Loucy (cell line): Measurements from ENCODE around the gene PXT1.
"Not testable (repeated sequence)": the region's sequence is repeated elsewhere in the genome, so short reads cannot be mapped to it uniquely, and the experiment has no call there.

ENCODE experiments used
- H2AFZ ChIP-seq: fragments of 200-600 bp; sonication (generic); 2 replicates; pipeline ENCODE4 v1.6.0; 2016; ENCODE audit warnings: antibody characterized with exemption, mild to moderate bottlenecking, low read length, moderate library complexity
- H3F3A ChIP-seq: fragments of 200-600 bp; 2 replicates; pipeline ENCODE4 v1.6.0; 2016; ENCODE audit warnings: antibody characterized with exemption, low read depth, mild to moderate bottlenecking
- H3K27me3 ChIP-seq: fragments of 200-600 bp; sonication (generic); 2 replicates; pipeline ENCODE4 v1.6.1; 2014; ENCODE audit warnings: low read length, mild to moderate bottlenecking; ENCODE audit not compliant: insufficient read depth, poor library complexity, severe bottlenecking
- H3K36me3 ChIP-seq: fragments of 200-600 bp; sonication (generic); 2 replicates; pipeline ENCODE4 v1.6.1; 2016; ENCODE audit warnings: low read length; ENCODE audit not compliant: insufficient read depth
- H3K4me1 ChIP-seq: fragments of 200-600 bp; sonication (generic); 2 replicates; pipeline ENCODE4 v1.5.1; 2014; ENCODE audit warnings: low read length, mild to moderate bottlenecking; ENCODE audit not compliant: insufficient read depth, poor library complexity, severe bottlenecking
- H3K4me2 ChIP-seq: fragments of 200-600 bp; sonication (generic); 2 replicates; pipeline ENCODE4 v1.6.0; 2014; ENCODE audit warnings: antibody characterized with exemption, low read length, low read depth, mild to moderate bottlenecking; ENCODE audit not compliant: poor library complexity, severe bottlenecking
- H3K4me3 ChIP-seq: fragments of 200-600 bp; sonication (generic); 2 replicates; pipeline ENCODE4 v1.5.1; 2014; ENCODE audit warnings: low read length, mild to moderate bottlenecking, mixed read lengths; ENCODE audit not compliant: poor library complexity, severe bottlenecking
- H3K79me2 ChIP-seq: fragments of 200-600 bp; sonication (generic); 2 replicates; pipeline ENCODE4 v1.6.1; 2014; ENCODE audit warnings: low read length; ENCODE audit not compliant: insufficient read depth
- H3K9ac ChIP-seq: fragments of 200-600 bp; sonication (generic); 2 replicates; pipeline ENCODE4 v1.6.0; 2014; ENCODE audit warnings: mild to moderate bottlenecking, low read depth, low read length, moderate library complexity; ENCODE audit not compliant: poor library complexity, severe bottlenecking
- H3K9me2 ChIP-seq: fragments of 200-600 bp; sonication (generic); replicated peaks from 2 replicates; pipeline ENCODE4 v1.6.1; 2016; ENCODE audit warnings: low read depth, low read length, mixed read lengths
- H3K9me3 ChIP-seq: fragments of 200-600 bp; sonication (generic); 2 replicates; pipeline ENCODE4 v1.6.1; 2014; ENCODE audit warnings: mild to moderate bottlenecking, antibody characterized with exemption, low read length, low read depth; ENCODE audit not compliant: insufficient read depth
- H4K20me1 ChIP-seq: fragments of 200-600 bp; sonication (generic); 2 replicates; pipeline ENCODE4 v1.6.0; 2014; ENCODE audit warnings: antibody characterized with exemption, low read length, mild to moderate bottlenecking; ENCODE audit not compliant: insufficient read depth, poor library complexity, severe bottlenecking
- EZH2phosphoT487 ChIP-seq: fragments of 200-600 bp; IDR thresholded peaks from 2 replicates; pipeline ENCODE4 v1.6.1; 2018; ENCODE audit warnings: antibody characterized with exemption, mild to moderate bottlenecking, moderate library complexity, borderline replicate concordance
- TF ChIP-seq, protein P1 (sequence below): fragments of 200-600 bp; sonication (generic); conservative IDR thresholded peaks from 2 replicates; pipeline ENCODE4 v1.5.1; 2014; ENCODE audit warnings: mild to moderate bottlenecking, antibody characterized with exemption, low read length

PXT1 gene

DNA sequence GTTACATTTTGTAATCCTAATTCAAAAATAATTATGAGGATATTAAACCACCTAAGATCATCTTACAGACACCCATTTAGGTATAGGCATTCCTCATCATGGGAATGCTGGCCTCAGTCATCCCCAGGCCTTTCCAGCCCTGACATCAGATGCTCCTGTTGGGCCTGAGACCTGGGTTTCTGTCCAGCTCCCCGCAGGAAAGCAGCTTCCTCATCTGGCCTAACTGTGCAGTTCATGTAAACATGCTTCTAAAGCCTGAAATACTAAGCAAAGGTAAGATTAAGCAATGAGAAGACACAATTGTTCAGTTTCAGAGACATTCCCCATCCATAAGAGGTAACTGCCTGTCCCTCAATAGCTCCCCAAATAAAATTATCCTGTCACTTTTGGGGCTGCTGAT is 74.2 kb downstream of the PXT1 start:
- Histone ChIP-seq H3K4me3 (no peak overlapping the region), H3F3A (no peaks in the 10 kb centered on the region), H3K4me2 (no peak overlapping the region), H3K79me2 (no peaks in the 10 kb centered on the region), H3K9me2 (no peaks in the 10 kb centered on the region), H3K36me3 (no peaks in the 10 kb centered on the region), H3K4me1 (no peaks in the 10 kb centered on the region), H4K20me1 (no peaks in the 10 kb centered on the region), H2AFZ (no peak overlapping the region), H3K9me3 (no peaks in the 10 kb centered on the region), H3K27me3 (no peaks in the 10 kb centered on the region), H3K9ac (no peak overlapping the region)
- TF ChIP-seq, protein P1, sequence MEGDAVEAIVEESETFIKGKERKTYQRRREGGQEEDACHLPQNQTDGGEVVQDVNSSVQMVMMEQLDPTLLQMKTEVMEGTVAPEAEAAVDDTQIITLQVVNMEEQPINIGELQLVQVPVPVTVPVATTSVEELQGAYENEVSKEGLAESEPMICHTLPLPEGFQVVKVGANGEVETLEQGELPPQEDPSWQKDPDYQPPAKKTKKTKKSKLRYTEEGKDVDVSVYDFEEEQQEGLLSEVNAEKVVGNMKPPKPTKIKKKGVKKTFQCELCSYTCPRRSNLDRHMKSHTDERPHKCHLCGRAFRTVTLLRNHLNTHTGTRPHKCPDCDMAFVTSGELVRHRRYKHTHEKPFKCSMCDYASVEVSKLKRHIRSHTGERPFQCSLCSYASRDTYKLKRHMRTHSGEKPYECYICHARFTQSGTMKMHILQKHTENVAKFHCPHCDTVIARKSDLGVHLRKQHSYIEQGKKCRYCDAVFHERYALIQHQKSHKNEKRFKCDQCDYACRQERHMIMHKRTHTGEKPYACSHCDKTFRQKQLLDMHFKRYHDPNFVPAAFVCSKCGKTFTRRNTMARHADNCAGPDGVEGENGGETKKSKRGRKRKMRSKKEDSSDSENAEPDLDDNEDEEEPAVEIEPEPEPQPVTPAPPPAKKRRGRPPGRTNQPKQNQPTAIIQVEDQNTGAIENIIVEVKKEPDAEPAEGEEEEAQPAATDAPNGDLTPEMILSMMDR: no peak
- TF ChIP-seq EZH2phosphoT487: no peak

DNA sequence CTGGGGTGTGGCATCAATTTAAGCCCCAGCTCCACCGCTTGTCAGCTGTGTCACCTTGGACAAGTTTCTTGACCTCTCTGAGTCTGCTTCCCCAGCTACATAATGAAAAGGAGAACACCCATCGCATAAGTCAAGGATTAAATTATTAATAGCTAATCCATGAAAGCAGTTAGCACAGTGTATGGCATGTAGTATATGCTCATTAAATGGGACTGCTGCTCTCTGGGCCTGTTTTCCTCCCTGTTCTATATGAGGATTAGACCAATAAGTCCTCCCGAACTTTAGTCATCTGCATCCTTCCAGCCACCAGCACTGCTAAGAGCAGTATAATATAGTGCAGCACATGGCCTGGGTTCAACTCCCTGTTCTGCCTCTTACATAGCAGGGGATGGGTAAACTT is 74.9 kb downstream of the PXT1 start:
- no peaks in the 10 kb centered on the region for H3K9me3 ChIP-seq
- H2AFZ ChIP-seq: no peak overlapping the region
- no peaks in the 10 kb centered on the region for H4K20me1 ChIP-seq
- H3K4me2 ChIP-seq: no peak overlapping the region
- no peaks in the 10 kb centered on the region for H3K27me3 ChIP-seq
- H3K9ac ChIP-seq: no peak overlapping the region
- no peaks in the 10 kb centered on the region for H3K79me2 ChIP-seq
- H3K4me1 ChIP-seq: no peaks in the 10 kb centered on the region
- H3F3A ChIP-seq: no peaks in the 10 kb centered on the region
- H3K9me2 ChIP-seq: no peaks in the 10 kb centered on the region
- TF ChIP-seq, protein P1: no peak
- no peak for TF ChIP-seq EZH2phosphoT487
- no peaks in the 10 kb centered on the region for H3K36me3 ChIP-seq
- no peak overlapping the region for H3K4me3 ChIP-seq

DNA sequence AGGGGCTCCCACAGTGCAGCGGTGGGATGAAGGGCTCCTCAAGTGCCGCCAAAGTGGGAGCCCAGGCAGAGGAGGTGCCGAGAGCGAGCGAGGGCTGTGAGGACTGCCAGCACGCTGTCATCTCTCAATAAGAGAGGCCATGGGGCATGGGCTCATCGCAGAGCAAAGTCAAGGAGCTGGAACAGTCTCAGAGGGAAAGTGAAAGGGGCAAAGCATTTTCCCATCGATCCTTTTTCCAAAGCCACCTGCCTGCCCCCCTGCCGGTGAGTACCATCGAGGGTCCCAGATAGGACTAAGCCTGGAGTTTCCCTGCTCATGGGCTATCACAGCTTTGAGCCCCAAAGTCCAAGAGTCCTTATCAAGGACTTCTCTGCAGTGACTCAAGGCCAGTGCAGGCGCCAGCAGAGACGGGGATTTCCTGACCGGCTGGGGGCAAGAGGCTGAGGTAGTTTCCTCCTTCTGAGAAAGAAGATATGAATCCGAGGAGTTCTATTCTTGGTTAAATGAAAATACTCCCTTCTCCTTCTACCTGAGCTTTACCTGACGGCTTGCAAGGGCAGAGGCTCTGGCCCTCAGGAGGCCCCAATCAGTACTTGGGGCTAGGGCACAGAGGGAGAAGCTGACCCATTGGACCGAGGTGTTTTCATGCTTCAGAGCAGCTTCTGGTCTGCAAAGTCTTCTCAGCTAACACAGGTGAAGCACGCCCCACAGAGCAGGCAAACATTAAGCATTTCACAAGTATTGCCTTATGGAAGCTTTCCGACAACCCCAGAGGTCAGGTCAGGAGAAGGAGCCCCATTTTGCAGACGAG is 77.8 kb downstream of the PXT1 start:
- Histone ChIP-seq H3K4me2 (no peak overlapping the region), H3K4me3 (no peak overlapping the region), H3K79me2 (no peaks in the 10 kb centered on the region), H3K9ac (no peak overlapping the region), H3K4me1 (no peaks in the 10 kb centered on the region), H3K9me3 (no peaks in the 10 kb centered on the region), H4K20me1 (no peaks in the 10 kb centered on the region), H2AFZ (no peak overlapping the region), H3F3A (no peaks in the 10 kb centered on the region), H3K9me2 (no peaks in the 10 kb centered on the region), H3K36me3 (no peaks in the 10 kb centered on the region), H3K27me3 (no peaks in the 10 kb centered on the region)
- no peak for TF ChIP-seq EZH2phosphoT487
- TF ChIP-seq, protein P1: no peak

DNA sequence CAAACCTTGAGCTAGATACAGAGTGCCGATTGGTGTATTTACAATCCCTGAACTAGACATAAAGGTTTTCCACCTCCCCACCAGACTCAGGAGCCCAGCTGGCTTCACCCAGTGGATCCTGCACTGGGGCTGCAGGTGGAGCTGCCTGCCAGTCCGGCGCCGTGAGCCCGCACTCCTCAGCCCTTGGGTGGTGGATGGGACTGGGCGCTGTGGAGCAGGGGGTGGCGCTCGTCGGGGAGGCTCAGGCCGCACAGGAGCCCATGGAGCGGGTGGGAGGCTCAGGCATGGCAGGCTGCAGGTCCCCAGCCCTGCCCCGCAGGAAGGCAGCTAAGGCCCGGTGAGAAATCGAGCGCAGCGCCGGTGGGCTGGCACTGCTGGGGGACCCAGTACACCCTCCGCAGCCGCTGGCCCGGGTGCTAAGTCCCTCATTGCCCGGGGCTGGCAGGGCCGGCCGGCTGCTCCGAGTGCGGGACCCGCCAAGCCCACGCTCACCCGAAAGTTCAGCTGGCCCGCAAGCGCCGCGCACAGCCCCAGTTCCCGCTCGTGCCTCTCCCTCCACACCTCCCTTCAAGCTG is 78.5 kb downstream of the PXT1 start:
- H3K9me2 ChIP-seq, H3K9me3 ChIP-seq, H3F3A ChIP-seq, H3K27me3 ChIP-seq, H4K20me1 ChIP-seq, H3K9ac ChIP-seq, H3K4me1 ChIP-seq, H3K4me2 ChIP-seq, H3K4me3 ChIP-seq, H2AFZ ChIP-seq, H3K36me3 ChIP-seq, H3K79me2 ChIP-seq: not testable (repeated sequence)

DNA sequence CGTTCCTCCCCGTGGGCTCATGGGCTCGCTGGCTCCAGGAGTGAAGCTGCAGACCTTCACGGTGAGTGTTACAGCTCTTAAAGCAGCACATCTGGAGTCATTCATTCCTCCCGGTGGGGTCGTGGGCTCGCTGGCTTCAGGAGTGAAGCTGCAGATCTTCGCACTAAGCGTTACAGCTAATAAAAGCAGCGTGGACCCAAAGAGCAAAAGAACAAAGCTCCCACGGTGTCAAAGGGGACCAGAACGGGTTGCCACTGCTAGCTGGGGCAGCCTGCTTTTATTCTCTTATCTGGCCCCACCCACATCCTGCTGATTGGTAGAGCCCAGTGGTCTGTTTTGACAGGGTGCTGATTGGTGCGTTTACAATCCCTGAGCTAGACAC is 79.3 kb downstream of the PXT1 start:
- not testable (repeated sequence) for H3K4me1 ChIP-seq, H3K4me2 ChIP-seq, H3K9me2 ChIP-seq, H3K79me2 ChIP-seq, H3K27me3 ChIP-seq, H3K4me3 ChIP-seq, H2AFZ ChIP-seq, H3K9ac ChIP-seq, H4K20me1 ChIP-seq, H3K36me3 ChIP-seq, H3K9me3 ChIP-seq, H3F3A ChIP-seq
